Skeletal muscle satellite cell (primary cell): ENCODE measurements around the gene FAM221A. TPM values are rescaled to one million over a fixed set of nuclear protein-coding genes. Genes with fewer than 3 reads are reported as not detected.

Experiments used
- H3K27me3 ChIP-seq: 2 replicates; pipeline ENCODE4 v1.7.0; 2013; ENCODE audit warnings: low read length; ENCODE audit not compliant: control insufficient read depth, insufficient read depth
- H3K36me3 ChIP-seq: 2 replicates; pipeline ENCODE4 v1.7.0; 2013; ENCODE audit warnings: mild to moderate bottlenecking, control low read depth, low read length; ENCODE audit not compliant: insufficient read depth
- H3K4me1 ChIP-seq: 2 replicates; pipeline ENCODE4 v1.7.0; 2013; ENCODE audit warnings: low read length; ENCODE audit not compliant: control insufficient read depth, insufficient read depth
- H3K4me2 ChIP-seq: 2 replicates; pipeline ENCODE4 v1.7.0; 2013; ENCODE audit warnings: mild to moderate bottlenecking, low read length
- H3K4me3 ChIP-seq: 2 replicates; pipeline ENCODE4 v1.7.0; 2013; ENCODE audit warnings: low read length
- H3K9ac ChIP-seq: 2 replicates; pipeline ENCODE4 v1.7.0; 2013; ENCODE audit warnings: mild to moderate bottlenecking, low read depth, low read length, moderate library complexity
- H3K9me3 ChIP-seq: replicated peaks from 2 replicates; pipeline ENCODE4 v1.7.0; 2013; ENCODE audit warnings: mild to moderate bottlenecking, control low read depth, low read length
- total RNA-seq: library from RNA; depleted of rRNA; stranded (reverse); fragments of >200 nt; gene quantifications from 2 replicates; pipeline ENCODE4 v1.2.3, GENCODE V29; 2012; rRNA removed

Gene FAM221A, protein sequence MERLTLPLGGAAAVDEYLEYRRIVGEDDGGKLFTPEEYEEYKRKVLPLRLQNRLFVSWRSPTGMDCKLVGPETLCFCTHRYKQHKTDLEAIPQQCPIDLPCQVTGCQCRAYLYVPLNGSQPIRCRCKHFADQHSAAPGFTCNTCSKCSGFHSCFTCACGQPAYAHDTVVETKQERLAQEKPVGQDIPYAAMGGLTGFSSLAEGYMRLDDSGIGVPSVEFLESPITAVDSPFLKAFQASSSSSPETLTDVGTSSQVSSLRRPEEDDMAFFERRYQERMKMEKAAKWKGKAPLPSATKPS
- total RNA-seq: 0.76 and 1.3 TPM in 2 replicates

DNA sequence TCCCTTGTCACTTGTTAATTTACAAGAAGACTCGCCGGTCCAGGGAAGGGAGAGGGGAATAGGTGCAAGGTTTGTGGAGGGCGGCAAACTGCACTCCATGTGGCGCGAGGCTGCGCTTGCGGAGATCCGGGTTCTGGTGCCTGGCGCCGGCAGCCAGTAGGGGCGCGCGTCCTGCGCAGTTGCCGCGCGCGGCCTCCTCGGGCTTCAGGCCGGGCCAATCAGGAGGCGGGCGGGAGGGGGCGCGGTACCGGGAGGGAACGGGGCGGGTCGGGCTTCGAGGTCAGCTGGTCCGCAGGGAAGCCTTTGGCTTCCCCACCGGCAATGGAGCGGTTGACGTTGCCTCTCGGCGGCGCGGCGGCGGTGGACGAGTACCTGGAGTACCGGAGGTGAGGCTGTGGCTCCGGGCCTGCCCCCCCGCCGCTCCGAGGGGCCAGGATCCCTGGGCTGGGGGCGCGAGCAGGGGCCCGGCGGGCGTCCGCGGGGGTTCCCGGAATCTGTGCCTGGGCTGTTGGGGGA, at the start of gene FAM221A:
Gene FAM221A (plus strand): TSS at position 302 of the 516 bp plus-strand sequence. CDS start 20 bp downstream, at position 322.
- no peaks in the 10 kb centered on the region for H3K36me3 ChIP-seq
- peak within 1 kb of the TSS; percentile 73 for H3K4me3 ChIP-seq
- peaks cover 1% of the 10 kb centered on the region for H3K27me3 ChIP-seq
- H3K4me2 ChIP-seq: peak within 1 kb of the TSS; percentile 86
- H3K9ac ChIP-seq: peak within 1 kb of the TSS; percentile 34
- H3K9me3 ChIP-seq: no peaks in the 10 kb centered on the region
- H3K4me1 ChIP-seq: peaks cover 13% of the 10 kb centered on the region

DNA sequence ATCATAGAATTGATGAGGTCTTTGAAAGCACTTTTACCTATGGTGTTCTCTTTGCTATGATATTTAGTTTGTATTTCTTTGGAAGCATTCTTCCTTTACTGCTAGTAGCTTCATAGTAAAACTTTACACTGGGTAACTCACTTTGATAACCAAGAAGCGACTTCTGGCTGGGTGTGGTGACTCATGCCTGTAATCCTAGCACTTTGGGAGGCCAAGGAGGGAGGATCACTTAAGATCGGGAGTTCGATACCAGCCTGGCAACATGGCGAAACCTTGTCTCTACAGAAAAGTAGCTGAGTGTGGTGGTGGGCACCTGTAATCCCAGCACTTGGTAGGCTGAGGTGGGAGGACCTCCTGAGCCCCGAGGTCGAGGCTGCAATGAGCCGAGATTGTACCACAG, 46.6 kb upstream of the FAM221A start:
- Histone ChIP-seq H3K4me2 (no peak overlapping the region), H3K4me1 (no peaks in the 10 kb centered on the region), H3K27me3 (no peaks in the 10 kb centered on the region), H3K9me3 (no peaks in the 10 kb centered on the region), H3K4me3 (no peak overlapping the region), H3K9ac (no peak overlapping the region), H3K36me3 (no peaks in the 10 kb centered on the region)

DNA sequence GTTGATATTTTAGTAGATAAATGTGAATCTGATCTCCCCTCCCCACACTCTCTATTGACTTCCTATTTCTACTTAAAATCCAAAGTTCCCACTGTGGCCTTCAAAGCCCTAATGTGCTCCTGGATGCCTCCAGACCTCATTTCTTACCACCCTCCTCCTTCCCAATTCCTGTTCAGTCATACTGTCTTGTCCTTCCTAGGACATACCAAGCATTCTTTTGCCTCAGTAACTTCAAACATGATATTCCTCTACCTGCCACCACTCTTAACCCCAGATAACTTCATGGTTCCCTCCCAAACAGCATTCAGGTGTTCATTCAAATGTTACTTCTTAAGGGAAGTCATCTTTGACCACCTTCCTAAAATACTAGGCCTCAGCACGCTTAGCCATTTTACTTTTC, 34.2 kb upstream of the FAM221A start:
- H3K4me2 ChIP-seq: no peak overlapping the region
- no peaks in the 10 kb centered on the region for H3K9me3 ChIP-seq
- no peak overlapping the region for H3K9ac ChIP-seq
- H3K27me3 ChIP-seq: no peaks in the 10 kb centered on the region
- H3K36me3 ChIP-seq: no peaks in the 10 kb centered on the region
- H3K4me1 ChIP-seq: no peaks in the 10 kb centered on the region
- no peak overlapping the region for H3K4me3 ChIP-seq

DNA sequence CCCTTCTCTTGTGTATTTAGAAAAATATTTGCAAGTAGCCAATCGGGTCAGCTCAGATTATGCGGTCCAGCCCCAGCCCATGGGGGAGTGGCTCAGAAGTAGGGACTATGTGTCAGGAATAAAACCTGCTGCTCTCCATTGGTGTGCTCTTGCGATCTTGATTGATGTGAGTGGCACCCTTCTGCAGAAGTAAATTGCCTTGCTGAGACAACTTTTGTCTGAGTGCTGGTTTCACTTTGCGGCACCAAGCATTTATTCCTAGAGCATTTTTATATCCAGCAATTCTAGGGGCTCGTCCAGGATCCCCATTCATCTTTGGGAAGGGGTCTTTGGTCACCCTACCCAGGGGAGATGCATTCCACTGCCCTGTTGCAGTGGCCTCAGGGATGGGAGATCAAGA, 26.1 kb upstream of the FAM221A start:
- no peak overlapping the region for H3K4me3 ChIP-seq
- no peaks in the 10 kb centered on the region for H3K27me3 ChIP-seq
- no peak overlapping the region for H3K4me2 ChIP-seq
- no peaks in the 10 kb centered on the region for H3K4me1 ChIP-seq
- H3K9me3 ChIP-seq: peaks cover 7% of the 10 kb centered on the region
- no peaks in the 10 kb centered on the region for H3K36me3 ChIP-seq
- H3K9ac ChIP-seq: no peak overlapping the region

DNA sequence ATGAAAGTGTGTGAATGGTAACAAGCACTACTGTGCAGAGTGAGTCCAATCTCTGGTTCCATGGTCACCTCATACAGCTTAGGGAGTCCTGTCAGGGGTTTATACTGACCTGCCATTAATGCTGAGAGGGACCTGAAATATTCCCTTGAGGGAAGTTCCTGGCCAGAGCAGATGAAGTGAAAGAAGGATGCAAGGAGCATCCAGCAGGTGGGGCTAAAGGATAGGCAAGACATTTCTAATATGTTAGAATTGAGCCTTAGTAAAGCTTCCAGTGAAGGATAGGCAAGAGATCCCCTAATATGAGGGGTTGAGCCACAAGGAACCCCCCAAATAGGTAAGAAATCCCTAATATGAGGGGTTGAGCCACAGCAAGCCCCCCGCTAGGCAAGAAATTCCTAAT, 25.5 kb upstream of the FAM221A start:
- no peak overlapping the region for H3K9ac ChIP-seq
- H3K9me3 ChIP-seq: peaks cover 7% of the 10 kb centered on the region
- no peaks in the 10 kb centered on the region for H3K36me3 ChIP-seq
- H3K27me3 ChIP-seq: no peaks in the 10 kb centered on the region
- H3K4me3 ChIP-seq: no peak overlapping the region
- H3K4me1 ChIP-seq: no peaks in the 10 kb centered on the region
- no peak overlapping the region for H3K4me2 ChIP-seq

DNA sequence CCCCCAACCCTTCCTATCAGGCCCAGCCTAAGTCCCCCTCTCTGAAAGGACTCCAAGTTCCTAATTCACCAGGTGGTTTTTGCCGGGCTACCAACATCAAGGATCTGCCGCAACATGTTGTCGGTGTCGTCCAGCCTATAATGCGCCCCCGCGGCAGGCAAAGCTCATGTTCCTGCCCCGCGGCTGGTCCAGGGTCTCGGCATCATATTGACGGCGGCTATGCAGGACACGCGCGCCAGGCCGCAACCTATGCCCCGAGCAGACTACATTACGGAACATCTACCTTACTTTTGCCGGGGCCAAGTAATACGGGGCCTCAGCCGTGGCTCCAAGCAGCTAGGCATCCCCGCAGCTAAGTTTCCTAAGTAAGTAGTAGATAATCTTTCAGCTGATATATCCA, 24.6 kb upstream of the FAM221A start:
- H3K9me3 ChIP-seq: peaks cover 7% of the 10 kb centered on the region
- no peak overlapping the region for H3K4me3 ChIP-seq
- no peaks in the 10 kb centered on the region for H3K27me3 ChIP-seq
- H3K4me1 ChIP-seq: no peaks in the 10 kb centered on the region
- H3K36me3 ChIP-seq: no peaks in the 10 kb centered on the region
- H3K4me2 ChIP-seq: no peak overlapping the region
- H3K9ac ChIP-seq: no peak overlapping the region

DNA sequence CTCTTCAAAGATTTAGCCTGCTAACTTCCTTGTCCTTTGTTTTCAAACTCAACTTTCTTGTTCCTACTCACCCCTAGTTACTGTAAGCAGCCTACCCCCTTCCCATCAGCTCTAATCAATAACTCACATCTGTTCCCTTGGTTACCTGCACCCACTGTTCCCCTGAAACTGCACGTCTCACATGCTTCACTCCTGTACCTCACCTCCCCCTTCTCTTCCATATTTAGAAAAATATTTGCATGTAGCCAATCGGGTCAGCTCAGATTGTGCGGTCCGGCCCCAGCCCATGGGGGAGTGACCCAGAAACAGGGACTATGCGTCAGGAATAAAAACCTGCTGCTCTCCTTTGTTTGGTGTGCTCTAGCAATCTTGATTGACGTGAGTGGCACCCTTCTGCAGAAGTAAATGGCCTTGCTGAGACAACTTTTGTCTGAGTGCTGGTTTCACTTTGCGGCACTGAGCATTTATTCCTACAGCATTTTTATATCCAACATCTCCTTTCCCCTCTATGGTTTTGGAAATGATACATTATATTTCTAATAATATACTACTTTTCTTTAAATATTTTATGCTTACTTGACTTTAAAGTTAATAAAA, 21.1 kb upstream of the FAM221A start:
- Histone ChIP-seq H3K9ac (no peak overlapping the region), H3K9me3 (peaks cover 5% of the 10 kb centered on the region), H3K4me3 (no peak overlapping the region), H3K36me3 (no peaks in the 10 kb centered on the region), H3K4me2 (no peak overlapping the region), H3K27me3 (no peaks in the 10 kb centered on the region), H3K4me1 (no peaks in the 10 kb centered on the region)

DNA sequence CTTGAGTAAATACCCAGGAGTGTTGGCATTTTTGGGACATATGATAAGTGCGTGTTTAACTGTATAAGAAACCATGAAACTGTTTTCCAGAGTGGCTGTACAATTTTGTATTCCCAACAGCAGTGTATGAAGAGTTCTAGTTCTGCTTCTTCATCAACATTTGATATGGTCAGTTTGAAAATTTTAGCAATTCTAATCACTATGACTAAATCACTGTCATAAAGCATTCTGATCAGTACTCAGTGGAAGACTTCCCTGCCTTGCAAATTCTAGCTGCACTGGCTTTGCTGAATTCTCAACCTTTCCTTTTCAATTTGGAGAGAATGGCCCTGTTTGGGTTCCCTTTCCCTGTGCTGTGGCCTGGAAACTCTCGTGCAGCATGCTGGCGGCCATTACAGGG, 18.6 kb upstream of the FAM221A start:
- Histone ChIP-seq H3K4me1 (no peaks in the 10 kb centered on the region), H3K9me3 (no peaks in the 10 kb centered on the region), H3K27me3 (no peaks in the 10 kb centered on the region), H3K4me2 (no peak overlapping the region), H3K9ac (no peak overlapping the region), H3K36me3 (no peaks in the 10 kb centered on the region), H3K4me3 (no peak overlapping the region)

DNA sequence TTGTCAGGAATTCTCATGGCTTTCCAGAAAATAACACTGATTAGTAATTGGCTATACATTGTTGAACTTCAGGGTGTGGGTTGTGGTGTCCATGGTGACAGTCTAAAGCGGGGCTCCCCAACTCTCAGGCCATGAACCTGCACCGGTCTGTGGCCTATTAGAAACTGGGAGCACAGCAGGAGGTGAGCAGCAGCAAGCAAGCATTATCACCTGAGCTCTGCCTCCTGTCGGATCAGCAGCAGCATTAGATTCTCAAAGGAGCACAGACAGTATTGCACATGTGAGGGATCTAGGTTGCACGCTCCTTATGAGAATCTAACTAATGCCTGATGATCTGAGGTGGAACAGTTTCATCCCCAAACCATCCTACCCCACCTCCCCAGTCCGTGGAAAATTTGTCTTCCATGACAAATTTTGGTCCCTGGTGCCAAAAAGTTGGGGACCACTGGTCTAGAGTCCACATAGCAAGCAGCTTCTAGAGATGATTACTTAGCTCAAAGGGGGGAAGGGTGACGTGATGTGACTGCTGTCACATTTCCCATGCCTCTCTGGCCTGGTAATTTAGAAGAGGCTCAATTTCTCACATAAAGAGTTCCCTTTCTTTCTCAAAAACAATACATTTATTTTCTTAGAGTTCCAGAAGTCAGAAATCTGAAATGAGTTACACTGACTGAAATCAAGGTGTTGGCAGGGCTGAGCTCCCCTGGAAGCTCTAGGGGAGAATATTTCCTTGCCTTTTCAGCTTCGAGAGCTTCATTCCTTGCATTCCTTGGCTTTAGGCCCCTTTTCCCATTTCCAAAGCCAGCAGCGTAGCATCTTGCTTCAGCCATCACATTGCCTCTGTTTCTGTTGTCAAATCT, 17.6 kb upstream of the FAM221A start:
- no peaks in the 10 kb centered on the region for H3K4me1 ChIP-seq
- no peaks in the 10 kb centered on the region for H3K9me3 ChIP-seq
- no peak overlapping the region for H3K4me3 ChIP-seq
- H3K9ac ChIP-seq: no peak overlapping the region
- no peaks in the 10 kb centered on the region for H3K36me3 ChIP-seq
- no peaks in the 10 kb centered on the region for H3K27me3 ChIP-seq
- H3K4me2 ChIP-seq: no peak overlapping the region

DNA sequence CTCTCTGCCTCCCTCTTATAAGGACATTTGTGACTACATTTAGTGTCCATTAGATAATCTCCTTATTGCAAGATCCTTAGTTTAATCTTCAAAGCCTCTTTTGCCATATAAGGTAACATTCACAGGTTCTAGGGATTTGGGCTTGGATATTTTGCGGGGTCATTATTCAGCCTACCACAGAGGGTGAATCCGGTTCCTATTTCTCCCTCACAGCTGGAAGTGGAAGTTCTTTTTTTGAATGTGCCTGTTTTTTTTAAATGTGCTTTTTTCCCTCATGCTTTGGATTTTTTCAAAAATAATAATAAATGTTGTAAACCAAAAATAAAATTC, 17.1 kb upstream of the FAM221A start:
- H3K4me3 ChIP-seq: no peak overlapping the region
- no peak overlapping the region for H3K9ac ChIP-seq
- no peaks in the 10 kb centered on the region for H3K4me1 ChIP-seq
- H3K27me3 ChIP-seq: no peaks in the 10 kb centered on the region
- no peaks in the 10 kb centered on the region for H3K36me3 ChIP-seq
- H3K4me2 ChIP-seq: no peak overlapping the region
- H3K9me3 ChIP-seq: no peaks in the 10 kb centered on the region

DNA sequence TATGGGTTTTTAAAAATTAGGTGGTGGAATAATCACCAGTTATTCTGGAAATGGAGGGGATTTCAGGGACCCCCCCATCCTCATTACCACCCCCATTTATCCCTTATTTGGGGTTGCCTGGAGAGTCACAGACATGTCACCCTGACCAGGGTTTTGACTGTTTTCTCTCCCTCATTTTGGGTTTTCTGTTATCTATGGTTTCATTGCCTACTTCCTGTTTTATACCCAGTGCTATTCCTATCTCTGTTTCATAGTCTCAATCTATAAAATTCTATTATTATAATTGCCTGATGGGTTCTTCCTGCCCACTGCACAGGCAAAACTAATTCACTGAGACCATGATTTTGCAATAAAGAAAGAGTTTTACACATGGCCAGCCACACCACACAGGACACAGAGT, 15.9 kb upstream of the FAM221A start:
- Histone ChIP-seq H3K36me3 (no peaks in the 10 kb centered on the region), H3K4me3 (no peak overlapping the region), H3K4me1 (no peaks in the 10 kb centered on the region), H3K9me3 (no peaks in the 10 kb centered on the region), H3K4me2 (no peak overlapping the region), H3K9ac (no peak overlapping the region), H3K27me3 (no peaks in the 10 kb centered on the region)
